Measurements from ENCODE around the gene IKBKG.

Gene IKBKG

GRCh38 chrX:154515090-154515965, 32.1 kb upstream of the IKBKG start:
- TF ChIP-seq CTCF (IDR thresholded peaks at IDR 0.05; ENCODE audit: control extremely low read depth, extremely low read depth, low read depth, missing control alignments) = no peak
- CTCF ChIA-PET = interaction anchor here (0.9 to 1.8 kb wide), 4 partner anchors 10 to 142 kb away, joined by 3 to 6 read pairs (median 4); partner anchors contain the start of gene SLC10A3
- POLR2A ChIA-PET = interaction anchor here (0.5 to 0.7 kb wide), 2 partner anchors 100 to 109 kb away, joined by 3 read pairs; no protein-coding TSS in a partner anchor
- no peak for DNase-seq (ENCODE audit: extremely low spot score)

GRCh38 chrX:154515966-154516655, 31.3 kb upstream of the IKBKG start, which contains the start of gene FAM3A:
TSS of gene FAM3A (minus strand) at chrX:154516232. CDS start at chrX:154515772, 460 bp downstream.
- DNase-seq (ENCODE audit: extremely low spot score) = peak; percentile 91
- POLR2A ChIA-PET = interaction anchor here (0.7 kb wide), 2 partner anchors 101 to 205 kb away, joined by 3 to 4 read pairs; no protein-coding TSS in a partner anchor
- TF ChIP-seq CTCF (IDR thresholded peaks at IDR 0.05; ENCODE audit: control extremely low read depth, extremely low read depth, low read depth, missing control alignments) = no peak
- CTCF ChIA-PET = interaction anchor here (0.8 to 1.4 kb wide), 3 partner anchors 9 to 26 kb away, joined by 3 to 4 read pairs (median 3); partner anchors contain the start of gene SLC10A3

GRCh38 chrX:154516656-154517100, 30.7 kb upstream of the IKBKG start:
- CTCF ChIA-PET = interaction anchor here (0.8 kb wide), 1 partner anchor 11 kb away, joined by 3 read pairs; no protein-coding TSS in a partner anchor
- no peak for DNase-seq (ENCODE audit: extremely low spot score)
- TF ChIP-seq CTCF (IDR thresholded peaks at IDR 0.05; ENCODE audit: control extremely low read depth, extremely low read depth, low read depth, missing control alignments) = no peak
- POLR2A ChIA-PET = interaction anchor here (0.7 kb wide), 1 partner anchor 205 kb away, joined by 4 read pairs; no protein-coding TSS in a partner anchor

- TF ChIP-seq CTCF (IDR thresholded peaks at IDR 0.05; ENCODE audit: control extremely low read depth, extremely low read depth, low read depth, missing control alignments) = no peak
- ChIA-PET POLR2A (no interaction called here), CTCF (interaction anchor here (0.7 to 2.2 kb wide), 4 partner anchors 10 to 144 kb away, joined by 3 to 9 read pairs (median 4); no protein-coding TSS in a partner anchor)
- no peak for DNase-seq (ENCODE audit: extremely low spot score)
Observed at GRCh38 chrX:154517101-154517781, 30.2 kb upstream of the IKBKG start.

- no peak for TF ChIP-seq CTCF (IDR thresholded peaks at IDR 0.05; ENCODE audit: control extremely low read depth, extremely low read depth, low read depth, missing control alignments)
- POLR2A ChIA-PET = no interaction called here
- CTCF ChIA-PET = interaction anchor here (0.8 to 2.2 kb wide), 3 partner anchors 8 to 146 kb away, joined by 3 to 9 read pairs (median 3); no protein-coding TSS in a partner anchor
- no peak for DNase-seq (ENCODE audit: extremely low spot score)
Observed at GRCh38 chrX:154519389-154519788, 28.0 kb upstream of the IKBKG start.
